Hematopoietic multipotent progenitor cell treated with erythropoietin and hydrocortisone succinate and interleukin-3 and kit ligand, for 15 days (in vitro differentiated cells): ENCODE data around the gene KCTD1.
"Not testable (repeated sequence)": the region's sequence is repeated elsewhere in the genome, so short reads cannot be mapped to it uniquely, and the experiment has no call there.

Experiments
- DNase-seq: peaks from one replicate; pipeline ENCODE4 v3.0.0-alpha.2; 2015; ENCODE audit warnings: low spot score

The KCTD1 gene

DNA sequence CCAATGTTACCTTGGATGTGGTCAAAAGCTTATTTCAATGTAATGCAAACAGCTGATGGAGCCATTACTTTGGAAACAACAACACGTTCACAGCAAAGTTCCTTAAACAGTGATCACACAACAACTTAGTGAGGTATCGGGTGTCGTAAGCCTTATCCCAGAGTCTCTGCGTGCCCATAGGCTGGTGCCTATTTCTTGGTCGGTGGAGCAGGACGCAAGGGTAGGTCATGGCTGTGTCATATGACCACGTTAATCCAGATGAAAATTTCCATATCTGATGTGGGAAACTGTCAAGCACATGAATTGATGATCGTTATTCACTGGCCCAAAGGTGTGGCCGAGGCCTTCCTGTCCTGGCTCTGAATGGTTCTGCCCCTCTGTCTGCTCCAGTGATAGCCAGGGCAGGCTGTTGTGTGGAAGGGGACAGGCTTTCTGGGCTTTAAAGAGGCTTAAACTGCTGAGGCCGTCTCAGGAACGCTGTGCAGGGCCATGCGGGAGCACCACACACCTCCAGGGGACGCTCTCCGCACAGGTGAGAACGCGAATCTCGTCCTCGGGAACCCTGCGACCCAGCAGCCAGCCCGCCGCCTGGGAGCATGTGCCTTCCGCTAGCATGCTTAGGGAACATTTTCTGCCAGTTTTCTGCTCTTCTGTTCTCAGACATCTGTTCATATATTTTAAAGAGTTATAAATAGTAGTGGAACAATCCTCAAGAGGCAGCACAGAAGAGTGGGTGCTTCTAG, 90.6 kb downstream of the KCTD1 start:
- no peak for DNase-seq

DNA sequence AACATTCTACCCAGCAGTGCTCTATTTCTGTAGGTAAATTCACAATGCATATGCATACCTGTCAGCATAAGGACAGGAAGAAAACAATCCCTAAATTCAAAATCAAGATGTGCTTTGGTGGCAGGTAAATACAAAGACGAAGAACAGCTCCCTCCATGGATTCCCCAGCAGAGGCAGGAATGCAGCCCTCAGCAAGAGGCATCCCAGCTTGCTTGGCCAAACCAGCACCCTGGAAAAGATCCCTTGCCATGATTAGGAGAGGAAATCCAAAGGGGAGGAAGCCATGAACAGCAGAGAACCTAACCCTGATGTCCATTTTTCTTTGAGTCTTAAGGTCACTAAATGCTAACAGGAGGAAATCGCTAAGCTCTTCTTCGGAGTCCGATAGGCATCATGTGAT, 91.2 kb downstream of the KCTD1 start:
- DNase-seq, result no peak

DNA sequence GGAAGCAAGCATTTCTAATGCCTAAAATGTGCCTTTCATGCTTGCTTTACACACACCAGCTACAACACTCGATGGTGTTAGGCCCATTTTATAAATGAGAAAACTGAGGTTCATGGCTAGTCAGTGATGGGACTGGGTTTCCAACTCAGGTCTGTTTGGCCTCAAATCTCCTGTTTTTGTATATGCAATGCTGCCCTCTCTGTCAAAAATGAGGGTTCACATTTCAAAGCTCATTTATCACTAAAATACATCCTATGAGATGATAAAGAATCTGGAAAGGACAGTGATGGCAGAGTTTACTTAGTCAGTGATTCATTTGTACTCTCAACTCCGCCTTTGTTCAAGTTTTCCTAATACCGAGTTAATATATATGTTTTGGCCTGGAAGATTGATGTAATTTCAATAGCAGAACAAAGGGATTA, 92.3 kb downstream of the KCTD1 start:
- DNase-seq, result no peak

DNA sequence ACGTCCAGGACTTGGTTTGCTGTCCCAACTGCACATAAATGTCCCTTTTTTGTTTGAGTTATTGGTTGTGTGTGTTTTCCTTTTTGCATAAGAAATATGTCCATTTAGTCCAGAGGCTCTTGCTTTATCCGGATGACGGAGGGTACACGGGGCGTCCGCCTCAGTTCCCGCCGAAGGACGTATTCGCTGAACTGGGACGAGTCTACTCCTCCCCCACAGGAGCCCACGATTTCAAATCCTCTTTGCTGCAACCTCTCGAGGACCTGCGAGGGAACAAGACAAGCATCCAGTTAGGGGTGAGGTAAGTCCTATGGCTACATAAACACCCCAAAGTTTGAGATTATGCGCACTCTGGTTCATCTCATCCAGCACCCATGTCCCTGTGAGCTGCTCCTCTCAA, 92.7 kb downstream of the KCTD1 start:
- DNase-seq, result no peak

DNA sequence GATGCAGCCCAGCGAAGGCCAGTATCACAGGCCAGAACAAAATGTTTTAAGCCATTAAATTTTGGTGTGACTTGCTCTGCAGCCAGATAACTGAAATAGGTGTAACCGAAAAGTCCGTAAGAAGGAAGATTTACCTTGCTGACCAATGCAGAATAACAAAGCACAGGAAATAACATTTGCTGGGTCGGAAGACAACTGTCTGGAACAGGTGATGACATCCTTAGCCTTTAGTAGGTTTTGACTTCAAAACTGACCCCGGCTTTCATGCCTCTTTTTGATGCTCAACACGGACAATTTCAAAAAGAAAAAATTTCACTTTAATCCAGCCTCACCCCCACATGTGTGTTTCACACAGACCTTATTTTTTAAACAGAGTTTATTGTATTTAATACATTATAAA, 93.7 kb downstream of the KCTD1 start:
- no peak for DNase-seq

DNA sequence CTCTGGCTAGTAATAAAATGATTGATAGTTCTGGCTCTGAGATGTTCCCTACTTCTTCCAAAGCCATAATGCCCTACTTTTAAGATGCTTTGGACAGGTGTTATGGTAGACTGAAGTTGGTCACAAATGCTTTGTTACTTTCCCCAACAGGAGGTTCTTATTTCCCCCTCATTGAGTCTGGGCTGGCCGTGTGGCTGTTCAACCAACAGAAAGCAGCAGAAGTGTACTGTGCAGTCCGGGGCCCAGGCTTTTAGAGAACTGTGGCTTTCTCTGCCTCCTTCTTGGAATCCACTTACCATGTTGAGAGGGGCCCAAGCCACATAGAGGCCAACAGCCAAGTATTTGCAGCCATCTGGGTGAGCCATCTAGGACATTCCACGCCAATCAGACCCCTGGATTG, 94.2 kb downstream of the KCTD1 start:
- DNase-seq, result no peak

DNA sequence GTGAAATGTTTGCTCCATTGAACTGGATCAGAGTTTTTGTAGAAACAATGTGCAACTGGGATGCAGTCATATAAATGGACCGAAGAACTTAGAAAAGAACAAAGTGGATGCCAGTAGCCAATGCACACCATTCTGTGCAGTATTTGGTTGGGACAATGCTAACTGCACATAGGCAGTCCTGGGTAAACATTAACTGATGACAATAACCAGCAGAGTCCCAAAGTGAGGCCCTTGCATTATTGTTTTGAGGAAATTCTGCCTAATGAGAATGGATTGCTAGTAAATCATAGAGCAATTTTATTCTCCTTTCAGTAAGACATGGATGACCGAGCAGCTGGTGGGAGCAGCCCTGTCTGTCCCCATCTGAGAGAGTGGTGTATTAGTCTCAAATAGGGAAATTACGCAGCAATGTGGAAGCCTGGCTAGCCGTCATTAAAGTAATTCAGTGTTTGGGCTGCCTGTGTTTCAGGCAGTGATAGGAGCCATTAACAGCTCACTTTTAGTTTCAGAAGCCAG, 94.9 kb downstream of the KCTD1 start:
- no peak for DNase-seq

DNA sequence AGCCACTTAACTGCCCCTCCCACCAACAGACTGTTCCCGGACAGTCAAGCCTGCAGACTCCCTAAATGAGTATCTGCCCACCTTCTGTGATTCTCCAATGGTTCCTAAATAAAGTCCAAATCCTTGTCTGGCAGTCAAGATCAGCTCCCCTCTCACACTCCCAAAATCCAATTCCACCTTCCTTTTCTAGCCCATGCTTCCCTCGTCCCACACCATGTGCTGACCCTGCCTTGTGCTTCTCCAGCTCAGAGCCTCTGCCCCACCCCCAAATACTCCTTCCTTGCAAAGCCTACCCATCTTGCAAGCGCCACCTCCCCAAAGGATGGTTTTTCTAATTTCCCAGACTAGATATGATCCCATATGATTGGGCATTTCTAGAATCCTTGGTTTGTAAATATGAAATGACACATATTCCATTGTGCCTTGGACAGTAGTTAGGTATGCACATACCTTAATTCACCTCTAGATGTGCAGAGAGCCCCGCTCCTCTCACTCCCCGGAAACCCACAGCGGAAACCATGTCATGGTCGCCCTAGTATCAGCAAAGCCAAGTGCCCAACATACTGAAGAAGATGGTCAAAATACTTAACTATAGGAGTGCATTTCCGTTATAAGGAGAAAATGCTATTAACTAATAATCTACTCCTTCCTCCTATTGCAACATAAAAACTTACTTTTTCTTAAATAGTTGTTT, 97.2 kb downstream of the KCTD1 start:
- no peak for DNase-seq

DNA sequence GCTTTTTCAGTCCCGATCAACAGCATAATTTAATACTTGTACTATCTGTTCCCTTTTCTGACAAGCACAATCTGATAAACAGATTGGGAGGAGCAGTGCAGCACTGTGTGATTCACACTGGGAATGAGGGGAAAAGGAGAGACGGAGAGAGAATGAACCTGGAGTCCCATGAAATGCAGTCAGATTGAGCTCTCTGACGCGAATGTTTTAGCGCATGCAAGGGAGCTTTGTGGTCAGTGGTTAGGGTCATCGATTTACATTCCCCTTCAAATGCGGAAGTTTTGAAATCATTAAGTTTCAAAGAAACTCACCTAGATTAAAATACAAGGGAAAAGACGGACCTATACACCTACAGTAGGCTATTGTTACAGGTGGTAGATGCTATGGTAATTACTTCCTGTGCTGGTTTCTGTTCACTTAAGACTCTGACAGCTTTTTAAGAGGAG, 99.6 kb downstream of the KCTD1 start:
- no peak for DNase-seq

DNA sequence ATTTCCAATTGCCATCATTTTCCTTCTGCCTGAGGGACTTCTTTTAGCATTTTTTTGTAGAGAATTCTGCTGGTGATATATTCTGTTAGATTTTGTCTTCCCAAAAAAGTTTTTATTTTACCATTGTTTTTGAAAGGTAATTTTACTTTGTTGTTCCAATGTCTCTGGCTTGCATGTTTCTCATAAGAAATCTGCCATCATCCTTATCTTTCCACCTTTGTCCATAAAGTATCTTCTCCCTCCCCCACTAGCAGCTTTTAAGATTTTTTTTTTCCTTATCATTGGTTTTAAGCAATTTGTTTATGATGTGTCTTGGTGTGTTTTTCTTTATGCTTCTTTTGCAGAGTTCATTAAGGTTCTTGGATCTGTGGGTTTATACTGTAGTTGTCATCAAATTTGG, 104.5 kb downstream of the KCTD1 start:
- no peak for DNase-seq

DNA sequence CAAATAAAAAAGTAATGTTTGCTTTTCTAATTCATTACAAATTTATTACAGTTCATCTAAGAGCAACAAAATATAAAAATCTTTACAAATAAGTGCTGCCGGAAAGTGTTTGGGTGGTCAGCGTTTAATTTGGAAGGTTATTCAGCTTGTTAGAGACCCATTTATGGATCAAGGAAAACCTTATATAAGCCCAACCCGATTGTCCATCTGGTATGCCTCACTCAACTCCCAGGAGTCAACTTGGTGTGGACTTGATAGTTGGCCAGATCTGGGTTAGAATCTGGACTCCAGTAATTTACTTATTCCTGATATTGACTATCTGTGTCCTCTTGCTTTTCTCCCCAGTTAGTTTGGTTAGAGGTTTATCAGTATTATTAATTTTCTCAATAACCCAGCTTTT, 106.2 kb downstream of the KCTD1 start:
- no peak for DNase-seq

DNA sequence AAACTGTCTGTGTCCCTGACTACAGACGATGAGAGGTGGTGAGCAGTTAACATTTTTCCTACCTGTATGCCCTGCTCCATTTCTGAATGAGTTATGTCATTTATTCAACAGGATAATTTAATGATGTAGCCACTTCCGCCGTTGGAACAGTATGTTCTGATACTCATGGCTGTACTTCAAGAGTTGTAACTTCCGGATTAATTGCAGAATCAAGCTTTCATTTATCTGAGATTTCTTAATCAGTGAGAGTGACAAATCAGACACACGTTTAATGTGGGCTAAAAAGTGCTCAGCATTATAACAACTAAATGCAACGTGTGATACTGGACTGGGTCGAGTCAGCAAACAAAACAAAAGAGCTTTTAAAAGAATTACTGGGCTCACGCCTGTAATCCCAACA, 107.7 kb downstream of the KCTD1 start:
- no peak for DNase-seq

DNA sequence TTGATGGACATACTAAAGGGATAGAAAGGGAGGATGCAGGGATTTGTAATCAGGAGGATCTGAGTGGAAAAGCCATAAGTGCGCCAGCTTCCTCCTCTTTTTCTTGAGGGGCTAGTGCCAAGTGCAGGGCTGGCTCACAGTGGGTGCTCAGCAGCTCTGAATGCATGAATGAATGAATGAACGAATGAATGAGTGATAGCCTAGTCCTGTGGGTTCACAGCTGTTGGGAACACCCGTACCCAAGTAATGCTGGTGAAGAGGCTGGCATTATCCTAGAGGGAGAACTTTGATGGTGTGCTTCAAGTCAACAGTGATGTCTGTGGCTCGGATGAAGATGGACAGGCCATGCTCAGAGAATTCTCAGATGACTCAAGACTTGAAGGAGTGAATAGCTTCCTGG, 108.8 kb downstream of the KCTD1 start:
- no peak for DNase-seq

DNA sequence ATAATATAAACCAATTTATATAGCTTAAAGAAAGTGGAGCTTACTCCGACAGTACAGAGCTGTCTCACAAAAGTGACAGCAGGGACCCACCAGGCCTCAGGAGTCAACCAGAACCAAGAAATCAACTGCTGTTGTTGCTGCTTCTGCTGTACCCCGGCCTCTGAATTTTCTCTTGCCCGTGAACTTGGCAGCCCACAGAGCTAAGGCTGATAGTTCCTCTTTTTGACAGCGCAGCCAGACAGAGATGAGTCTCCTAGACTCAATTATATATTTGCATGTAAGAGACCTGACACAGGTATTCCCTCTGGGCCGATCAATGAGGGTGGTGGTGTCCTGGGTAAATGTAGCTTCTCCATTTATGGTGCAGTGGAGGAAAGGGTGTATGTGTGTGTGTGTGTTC, 109.4 kb downstream of the KCTD1 start:
- no peak for DNase-seq

DNA sequence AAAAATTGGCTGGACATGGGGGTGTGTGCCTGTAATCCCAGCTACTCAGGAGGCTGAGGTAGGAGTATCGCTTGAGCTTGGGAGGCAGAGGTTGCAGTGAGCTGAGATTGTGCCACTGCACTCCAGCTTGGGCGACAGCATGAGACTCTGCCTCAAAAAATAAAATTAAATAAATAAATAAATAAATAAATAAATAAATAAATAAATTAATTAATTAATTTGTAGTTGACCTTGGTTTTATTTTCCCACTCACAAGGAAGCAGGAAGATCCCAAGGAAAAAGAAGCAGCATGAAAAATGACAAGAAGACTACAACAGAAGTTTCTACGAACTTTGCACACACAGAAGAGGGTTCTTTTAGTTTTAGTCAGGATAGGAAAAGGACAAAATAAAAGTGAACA, 110.7 kb downstream of the KCTD1 start:
- DNase-seq, result not testable (repeated sequence)

DNA sequence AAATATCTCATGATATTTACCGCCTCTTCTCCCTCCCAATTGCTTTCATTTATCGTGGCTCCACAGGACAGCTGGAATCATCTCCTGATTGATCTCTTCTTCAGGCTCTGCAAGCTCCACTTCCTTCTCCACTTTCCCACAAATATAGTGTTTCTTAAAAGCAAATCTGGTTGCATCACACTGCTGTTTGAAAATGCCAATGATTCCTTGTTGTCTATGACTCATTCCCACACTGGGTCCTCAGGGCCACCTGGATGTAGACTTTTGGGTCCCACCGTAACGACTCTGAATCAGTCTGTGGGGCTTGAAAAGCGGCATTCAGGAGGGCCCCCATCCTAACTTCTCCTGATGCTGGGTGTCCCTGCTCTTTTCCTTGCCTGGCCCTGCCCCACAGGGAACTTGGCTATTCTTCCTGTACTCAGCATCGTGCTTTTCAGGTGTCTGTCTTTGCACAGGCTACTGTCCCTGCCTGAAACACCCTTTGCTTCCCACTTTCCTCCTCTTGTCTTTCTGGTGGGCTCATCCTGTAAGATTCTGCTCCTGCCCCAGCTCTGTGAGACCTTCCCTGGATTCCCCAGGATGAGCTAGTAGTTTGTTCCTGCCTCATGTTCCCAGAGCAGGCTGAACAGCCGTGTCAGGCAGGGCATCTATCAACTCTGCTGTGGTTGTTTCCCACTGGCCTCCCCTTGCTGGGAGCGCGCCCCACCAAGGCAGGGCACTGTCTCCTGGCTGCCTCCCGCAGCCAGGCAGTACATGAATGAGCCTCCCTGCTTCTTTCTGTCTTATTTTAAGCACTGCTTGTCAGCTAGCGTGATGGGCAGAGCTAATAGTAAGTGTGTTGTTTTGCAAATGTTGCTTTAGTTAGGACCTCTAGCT, 111.9 kb downstream of the KCTD1 start:
- no peak for DNase-seq

DNA sequence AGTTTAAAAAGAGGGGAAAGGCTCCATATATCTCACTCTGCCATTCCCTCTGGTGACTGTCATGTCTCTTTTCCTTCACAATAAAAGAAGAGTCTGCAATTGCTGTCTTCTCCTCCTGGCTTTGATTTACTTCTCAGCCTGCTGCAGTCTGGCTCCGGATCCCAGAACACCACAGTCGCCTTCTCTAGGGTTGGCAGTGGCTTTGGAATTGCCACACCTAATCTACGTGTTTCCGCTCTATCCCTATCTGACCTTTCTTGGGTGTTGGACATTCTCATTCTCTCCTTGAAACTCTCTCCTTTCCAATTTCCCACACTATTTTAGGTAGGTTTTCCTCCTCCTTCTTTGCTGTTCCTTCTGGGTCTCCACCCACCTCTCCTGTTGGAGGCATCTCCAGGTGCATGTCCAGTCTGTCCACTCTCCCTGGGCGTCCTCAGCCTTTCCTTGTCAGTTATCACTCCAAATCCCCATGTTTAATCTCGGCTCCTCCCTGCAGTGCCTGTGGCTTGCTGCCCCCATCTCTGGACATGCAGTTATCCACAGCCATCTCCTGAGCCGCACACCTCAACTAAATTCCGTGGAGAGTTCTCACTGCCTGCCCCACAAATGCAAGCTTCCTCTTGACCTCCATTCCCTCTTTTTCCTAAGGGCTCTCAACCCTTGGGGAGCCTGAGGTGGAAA, 112.8 kb downstream of the KCTD1 start:
- DNase-seq, result no peak

DNA sequence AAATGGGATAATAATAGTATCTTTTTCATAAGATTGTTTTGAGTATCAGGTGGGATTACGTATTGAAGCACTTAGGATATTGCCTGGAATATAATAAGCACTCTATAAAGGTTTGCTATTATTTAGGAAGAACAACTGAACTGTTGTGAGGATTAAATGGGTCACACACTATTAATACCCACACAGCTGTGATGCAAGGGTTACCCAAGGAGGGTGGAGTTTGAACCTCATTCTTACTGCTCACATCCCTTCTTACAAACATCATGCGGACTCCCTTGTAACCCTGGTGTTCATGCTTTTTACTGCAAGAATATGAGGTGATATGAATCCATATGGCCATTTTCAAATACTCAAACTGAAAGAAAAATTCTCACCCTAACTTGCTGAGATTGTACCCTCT, 113.5 kb downstream of the KCTD1 start:
- no peak for DNase-seq

DNA sequence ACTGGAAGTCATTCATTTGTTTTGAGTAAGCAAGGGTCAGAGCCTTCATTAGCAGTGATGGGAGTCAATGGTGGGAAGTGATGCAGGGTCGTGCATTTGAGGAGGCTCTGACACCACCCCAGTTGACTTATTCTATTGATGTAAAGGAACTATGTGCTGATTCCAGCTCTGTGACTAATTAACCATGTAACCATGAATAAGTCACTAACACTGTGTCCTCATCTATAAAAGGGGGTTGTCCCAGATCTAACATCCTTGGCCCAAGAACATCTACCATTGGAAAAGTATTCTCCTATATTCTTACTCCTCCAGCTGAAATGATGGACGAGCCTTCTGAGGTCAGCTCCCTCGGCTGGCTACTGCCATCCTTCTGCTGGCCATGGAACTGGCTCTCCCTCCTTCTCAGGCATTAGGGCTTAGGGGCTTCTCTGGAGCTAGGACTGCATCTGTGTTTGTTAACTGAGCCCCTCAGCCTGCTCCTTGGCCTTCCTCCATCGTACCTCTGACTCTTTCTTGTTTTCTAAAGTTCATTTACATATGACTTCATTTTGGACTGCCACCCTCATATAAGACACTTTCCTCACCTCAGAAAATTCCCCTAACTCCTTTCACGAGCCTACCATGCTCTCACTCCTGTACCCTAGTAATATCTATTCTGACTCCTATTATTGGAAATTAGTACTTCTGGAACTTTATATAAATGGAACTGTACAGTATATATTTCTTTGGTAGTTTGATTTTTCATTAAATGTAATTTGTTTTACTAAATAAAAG, 115.5 kb downstream of the KCTD1 start:
- no peak for DNase-seq

DNA sequence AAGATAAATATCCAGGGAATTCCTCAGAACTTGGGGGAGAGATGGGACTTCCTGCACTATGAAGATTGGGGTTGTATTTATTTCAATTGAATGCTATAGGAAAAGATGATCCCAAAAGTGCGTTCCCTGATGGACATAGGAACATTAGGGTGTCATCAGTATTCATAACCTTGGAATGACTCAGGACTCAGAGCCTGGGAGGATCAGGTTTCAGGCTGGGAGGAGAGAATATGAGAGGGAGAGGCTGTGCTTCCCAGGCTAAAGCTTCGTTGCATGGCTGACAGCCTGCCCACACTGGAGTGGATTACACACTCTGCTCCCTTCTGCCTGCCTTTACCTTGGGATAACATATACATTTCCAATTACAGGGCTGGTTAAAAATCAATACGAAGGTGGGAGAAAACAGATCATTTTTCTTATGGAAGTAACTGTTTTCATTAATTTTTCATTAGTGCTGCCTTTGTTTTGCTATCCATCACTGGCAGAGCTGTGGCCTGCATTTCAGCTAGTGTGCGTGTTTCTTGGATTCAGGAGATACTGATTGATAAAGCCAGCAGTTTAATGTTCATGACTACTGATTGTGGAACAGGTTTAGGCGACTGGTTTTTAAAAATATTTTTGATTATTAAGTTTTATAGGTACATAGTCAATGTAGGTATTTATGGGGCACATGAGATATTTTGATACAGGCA, 118.7 kb downstream of the KCTD1 start:
- DNase-seq, result no peak

DNA sequence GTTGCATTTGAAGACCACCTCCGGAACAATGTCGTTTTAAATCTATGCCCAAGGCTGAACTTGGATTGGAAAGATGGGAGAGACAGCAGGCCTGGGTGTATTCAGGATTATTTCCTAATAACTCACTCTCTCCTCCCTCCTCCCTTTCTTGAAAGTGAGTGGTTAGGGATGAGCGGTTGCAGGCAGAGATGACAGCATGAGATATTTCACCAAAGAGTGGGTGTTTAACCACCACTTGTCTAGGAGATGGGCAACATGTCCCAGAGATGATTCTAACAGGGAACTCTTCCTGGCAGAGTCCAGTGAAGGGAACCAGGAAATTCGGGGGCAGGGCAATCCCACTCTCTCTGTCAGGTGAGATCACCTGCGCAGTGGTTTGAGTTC, 123.2 kb downstream of the KCTD1 start:
- no peak for DNase-seq
